ENCODE results near the gene MCC.

MCC gene

DNA sequence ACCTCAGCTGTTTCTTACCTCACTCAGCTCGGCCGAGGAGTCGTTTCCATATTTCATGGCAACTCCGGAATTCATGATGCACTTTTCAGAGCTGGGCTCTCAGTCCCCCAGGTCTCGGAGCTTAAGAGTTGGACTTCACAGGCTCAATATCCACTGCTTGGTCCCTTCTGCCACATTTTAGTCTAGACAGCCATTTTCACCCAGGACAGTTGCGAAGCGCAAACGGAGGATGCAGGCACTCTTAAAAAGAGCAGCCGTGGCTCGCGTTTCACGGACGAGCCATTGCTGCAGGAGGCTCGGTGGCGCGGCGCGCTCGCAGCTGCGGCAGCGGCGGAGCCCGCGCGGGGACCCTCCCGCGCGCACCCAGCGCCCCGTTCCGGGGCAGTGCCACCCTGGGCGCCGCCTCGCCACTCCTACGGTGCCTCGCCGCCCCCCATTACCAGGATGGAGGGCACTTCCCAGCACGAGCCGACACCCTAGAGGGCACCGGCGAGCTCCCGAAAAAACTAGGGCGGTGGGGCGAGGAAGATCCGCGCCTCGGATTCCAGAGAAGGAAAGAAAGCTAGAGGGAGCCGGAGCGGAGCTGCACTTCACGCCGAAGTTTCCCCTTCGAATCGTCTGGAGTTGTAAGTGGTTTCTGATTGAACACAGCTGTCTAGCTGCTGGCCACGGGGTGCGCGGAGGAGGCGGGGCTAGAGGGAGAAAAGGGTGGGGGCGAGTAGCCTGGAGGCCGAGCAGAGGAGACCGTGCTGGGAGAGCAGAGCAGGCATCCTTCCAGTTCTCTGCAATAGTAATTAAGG, 193.7 kb downstream of the MCC start:
- no peak for TF ChIP-seq ZFX (IDR thresholded peaks at IDR 0.05)
- TF ChIP-seq, protein P1, sequence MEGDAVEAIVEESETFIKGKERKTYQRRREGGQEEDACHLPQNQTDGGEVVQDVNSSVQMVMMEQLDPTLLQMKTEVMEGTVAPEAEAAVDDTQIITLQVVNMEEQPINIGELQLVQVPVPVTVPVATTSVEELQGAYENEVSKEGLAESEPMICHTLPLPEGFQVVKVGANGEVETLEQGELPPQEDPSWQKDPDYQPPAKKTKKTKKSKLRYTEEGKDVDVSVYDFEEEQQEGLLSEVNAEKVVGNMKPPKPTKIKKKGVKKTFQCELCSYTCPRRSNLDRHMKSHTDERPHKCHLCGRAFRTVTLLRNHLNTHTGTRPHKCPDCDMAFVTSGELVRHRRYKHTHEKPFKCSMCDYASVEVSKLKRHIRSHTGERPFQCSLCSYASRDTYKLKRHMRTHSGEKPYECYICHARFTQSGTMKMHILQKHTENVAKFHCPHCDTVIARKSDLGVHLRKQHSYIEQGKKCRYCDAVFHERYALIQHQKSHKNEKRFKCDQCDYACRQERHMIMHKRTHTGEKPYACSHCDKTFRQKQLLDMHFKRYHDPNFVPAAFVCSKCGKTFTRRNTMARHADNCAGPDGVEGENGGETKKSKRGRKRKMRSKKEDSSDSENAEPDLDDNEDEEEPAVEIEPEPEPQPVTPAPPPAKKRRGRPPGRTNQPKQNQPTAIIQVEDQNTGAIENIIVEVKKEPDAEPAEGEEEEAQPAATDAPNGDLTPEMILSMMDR (conservative IDR thresholded peaks at IDR 0.05): peak; percentile 29

DNA sequence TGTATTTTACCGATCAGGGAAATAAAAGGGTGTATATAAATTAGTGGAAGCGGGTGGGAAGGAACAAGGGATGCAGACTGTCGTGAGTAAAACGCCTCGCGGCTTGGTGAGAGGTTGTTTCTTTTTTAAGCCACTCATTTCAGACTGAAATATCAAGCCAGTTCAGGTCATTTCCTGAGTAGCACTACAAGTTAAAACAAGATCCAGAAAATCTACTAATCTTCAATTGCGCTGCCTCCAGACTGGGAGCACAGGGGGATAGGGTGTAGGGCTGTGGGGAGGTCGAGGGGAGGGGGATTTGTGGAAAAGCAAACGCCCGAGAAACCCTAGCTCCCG, 194.3 kb downstream of the MCC start:
- H3K27ac ChIP-seq: no peak overlapping the region
- TF ChIP-seq, protein P1 (conservative IDR thresholded peaks at IDR 0.05): no peak
- no peak for TF ChIP-seq ZFX (IDR thresholded peaks at IDR 0.05)

More for the DNA sequence above, 193.7 kb downstream of the MCC start:
- no peak overlapping the region; the same call in 1 of the 2 replicates for H3K27ac ChIP-seq

DNA sequence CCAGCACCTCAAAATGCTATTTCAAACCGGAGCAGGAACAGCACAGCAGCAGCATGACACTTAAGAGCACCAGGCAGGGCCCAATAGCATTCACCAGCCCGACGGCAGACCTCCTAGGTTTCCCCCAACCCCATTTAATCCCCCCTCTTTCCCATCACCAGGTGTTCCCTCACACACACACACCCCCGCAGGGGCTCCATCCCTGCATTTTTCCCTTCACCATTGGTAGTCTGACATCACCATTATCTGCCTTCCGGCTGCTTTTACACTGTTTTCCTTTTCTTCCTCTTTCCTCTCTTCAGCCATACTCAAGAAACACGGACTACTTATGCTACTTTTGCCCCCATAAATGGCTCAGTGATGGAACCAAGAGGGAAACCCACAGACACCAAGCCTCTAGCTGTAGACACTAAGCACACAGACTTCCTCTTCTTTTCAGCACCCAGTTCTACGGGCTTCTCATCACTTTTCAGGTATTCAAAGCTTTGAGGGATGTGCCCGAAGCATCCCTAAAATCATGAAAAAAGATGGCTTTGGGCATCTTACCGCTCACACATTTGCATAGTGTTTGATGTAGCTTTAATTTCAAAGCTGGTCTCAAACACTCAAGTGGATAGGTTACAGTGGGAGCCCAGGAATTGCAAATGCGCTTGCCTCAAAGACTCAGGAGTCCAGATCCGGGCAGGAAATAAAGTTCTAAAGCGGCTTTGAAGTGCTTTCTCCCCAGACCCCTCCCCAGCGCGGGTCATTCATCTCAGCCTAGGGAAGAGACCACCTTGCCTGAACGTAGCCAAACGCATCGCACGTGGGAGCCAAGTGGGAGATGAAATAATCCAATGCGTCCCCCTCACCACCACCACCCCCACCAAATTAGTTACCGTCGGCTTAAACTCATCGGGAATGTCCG, 194.9 kb downstream of the MCC start:
- no peak for TF ChIP-seq ZFX (IDR thresholded peaks at IDR 0.05)
- TF ChIP-seq, protein P1 (conservative IDR thresholded peaks at IDR 0.05): no peak
- H3K27ac ChIP-seq: no peak overlapping the region

DNA sequence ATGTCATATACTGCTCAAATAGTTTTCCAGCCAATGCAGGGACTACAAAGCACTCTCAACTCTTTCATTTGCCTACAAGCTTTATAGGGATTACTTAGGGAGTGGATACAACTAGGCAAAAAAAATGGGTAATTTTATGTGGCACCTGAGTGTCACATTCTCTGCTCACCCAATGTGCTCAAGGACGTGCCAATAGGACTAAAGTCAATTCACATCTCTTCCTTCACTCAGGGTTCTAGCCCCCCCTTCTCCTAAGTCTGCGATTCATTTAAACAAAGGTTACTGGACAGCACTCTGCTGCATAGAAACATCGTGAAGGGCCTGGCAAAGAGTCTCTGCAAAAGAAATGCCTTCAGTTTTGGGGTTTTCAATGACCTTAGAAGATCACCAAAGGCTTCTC, 195.8 kb downstream of the MCC start:
- TF ChIP-seq, protein P1 (conservative IDR thresholded peaks at IDR 0.05): no peak
- TF ChIP-seq ZFX (IDR thresholded peaks at IDR 0.05): no peak
- no peak overlapping the region for H3K27ac ChIP-seq

DNA sequence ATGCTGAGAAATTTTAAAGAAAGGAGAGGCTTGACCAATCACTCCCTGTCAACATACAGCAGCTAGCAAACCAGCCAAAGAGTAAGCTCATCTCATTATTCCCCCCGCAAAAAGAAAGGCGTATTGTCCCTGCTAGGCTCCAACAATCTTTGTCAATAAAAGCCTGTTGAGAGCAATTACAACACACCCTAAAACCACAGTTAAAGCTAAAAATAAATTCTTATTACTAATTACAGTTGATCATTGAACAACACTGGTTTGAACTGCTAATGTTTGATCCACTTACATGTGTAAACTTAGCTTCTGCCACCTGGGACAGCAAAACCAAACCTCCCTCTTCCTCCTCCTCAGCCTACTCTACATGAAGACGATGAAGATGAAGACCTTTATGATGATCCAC, 204.7 kb downstream of the MCC start:
- H3K27ac ChIP-seq: no peak overlapping the region
- TF ChIP-seq, protein P1 (conservative IDR thresholded peaks at IDR 0.05): no peak
- TF ChIP-seq ZFX (IDR thresholded peaks at IDR 0.05): no peak

DNA sequence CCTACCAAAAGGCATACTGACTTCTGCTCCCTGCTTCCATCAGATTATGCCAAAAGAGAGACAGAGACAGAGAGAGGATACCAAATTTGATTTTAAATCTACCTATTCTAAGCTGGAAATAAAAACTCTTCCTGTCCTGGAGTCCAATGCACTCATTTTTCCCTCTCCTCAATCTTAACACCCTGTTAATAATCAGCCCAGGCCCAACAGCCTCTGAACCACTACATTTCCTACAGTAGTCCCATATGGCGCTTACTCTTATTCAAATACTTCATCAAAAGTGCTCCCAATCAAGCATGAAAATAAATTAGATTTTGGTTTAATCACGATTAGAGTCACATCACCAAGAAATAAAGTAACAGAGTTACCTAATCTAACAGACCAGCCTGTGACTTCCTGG, 205.8 kb downstream of the MCC start:
- no peak overlapping the region for H3K27ac ChIP-seq
- no peak for TF ChIP-seq ZFX (IDR thresholded peaks at IDR 0.05)
- TF ChIP-seq, protein P1 (conservative IDR thresholded peaks at IDR 0.05): no peak

DNA sequence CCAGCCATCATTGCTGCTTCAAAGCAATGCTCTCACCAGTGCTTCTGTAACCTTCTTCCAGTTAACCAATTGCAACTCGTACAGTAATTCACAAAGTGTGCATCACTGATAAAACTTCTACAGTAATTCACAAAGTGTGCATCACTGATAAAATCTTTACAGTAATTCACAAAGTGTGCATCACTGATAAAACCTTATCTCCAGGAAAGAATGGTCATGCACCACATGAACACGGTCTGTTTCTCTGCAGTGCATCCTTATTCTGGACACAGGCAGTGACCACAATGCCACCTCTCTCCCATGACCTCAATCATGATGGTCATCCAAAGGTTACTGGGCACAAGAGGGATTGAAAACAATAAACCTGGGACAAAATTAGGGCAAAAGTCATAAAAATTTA, 207.1 kb downstream of the MCC start:
- no peak overlapping the region for H3K27ac ChIP-seq
- TF ChIP-seq, protein P1 (conservative IDR thresholded peaks at IDR 0.05): no peak
- no peak for TF ChIP-seq ZFX (IDR thresholded peaks at IDR 0.05)
